Measurements from ENCODE around the gene KLHDC3. TPM values are rescaled to one million over a fixed set of nuclear protein-coding genes. Genes with fewer than 3 reads are reported as not detected.

The KLHDC3 gene
- polyA plus RNA-seq, 4 donors: 72.4 to 103 (median 75.3) TPM

DNA sequence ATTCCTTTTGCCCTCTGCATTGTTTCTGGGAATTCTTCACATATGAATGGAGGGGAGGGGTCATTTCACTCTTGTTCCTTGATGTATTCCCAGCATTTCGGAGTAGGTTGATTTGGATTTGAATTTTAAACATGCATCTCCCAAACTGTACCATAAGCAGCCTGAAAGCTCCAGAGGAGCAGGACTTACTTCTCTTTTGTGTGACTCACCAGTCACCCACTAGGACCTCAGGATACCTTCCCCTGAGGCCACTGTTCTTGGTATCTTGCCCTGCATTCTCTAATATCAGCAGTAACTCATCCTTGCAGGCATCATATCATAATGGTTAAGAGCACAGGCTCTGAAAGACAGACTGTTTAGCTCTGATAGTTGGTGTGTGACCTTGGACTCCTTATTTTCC, 44.5 kb downstream of the KLHDC3 start:
- peak overlapping the region in 1 of 3 donors; percentile 79 for H3K27ac ChIP-seq (ENCODE audit: low read depth in 1 of 3, low read length in 2 of 3)
- H3K36me3 ChIP-seq (ENCODE audit: control insufficient read depth in 3 of 3, insufficient read depth in 2 of 3, low read depth in 1 of 3, low read length in 3 of 3): peaks cover 0 to 56% (median 2%) of the 10 kb centered on the region in 3 donors
- FAIRE-seq (no peak), DNase-seq (no peak)
- no peaks in the 10 kb centered on the region for H3K9me3 ChIP-seq (ENCODE audit: control insufficient read depth in 2 of 2, insufficient read depth in 1 of 2, low read depth in 1 of 2, low read length in 1 of 2)
- peak overlapping the region in 2 of 3 donors; percentile 72 to 92 for H3K4me3 ChIP-seq (ENCODE audit: low read depth in 1 of 3, low read length in 3 of 3)
- H3K4me1 ChIP-seq (ENCODE audit: control insufficient read depth in 3 of 3, insufficient read depth in 2 of 3, low read depth in 1 of 3, low read length in 2 of 3): peaks cover 0 to 31% (median 0%) of the 10 kb centered on the region in 3 donors
- WGBS, 3 donors: 48 to 72% (median 64%) methylated on average over 1 of the region's 1 CpG
- H3K27me3 ChIP-seq (ENCODE audit: control insufficient read depth in 3 of 3, insufficient read depth in 3 of 3, low read length in 3 of 3): no peaks in the 10 kb centered on the region

DNA sequence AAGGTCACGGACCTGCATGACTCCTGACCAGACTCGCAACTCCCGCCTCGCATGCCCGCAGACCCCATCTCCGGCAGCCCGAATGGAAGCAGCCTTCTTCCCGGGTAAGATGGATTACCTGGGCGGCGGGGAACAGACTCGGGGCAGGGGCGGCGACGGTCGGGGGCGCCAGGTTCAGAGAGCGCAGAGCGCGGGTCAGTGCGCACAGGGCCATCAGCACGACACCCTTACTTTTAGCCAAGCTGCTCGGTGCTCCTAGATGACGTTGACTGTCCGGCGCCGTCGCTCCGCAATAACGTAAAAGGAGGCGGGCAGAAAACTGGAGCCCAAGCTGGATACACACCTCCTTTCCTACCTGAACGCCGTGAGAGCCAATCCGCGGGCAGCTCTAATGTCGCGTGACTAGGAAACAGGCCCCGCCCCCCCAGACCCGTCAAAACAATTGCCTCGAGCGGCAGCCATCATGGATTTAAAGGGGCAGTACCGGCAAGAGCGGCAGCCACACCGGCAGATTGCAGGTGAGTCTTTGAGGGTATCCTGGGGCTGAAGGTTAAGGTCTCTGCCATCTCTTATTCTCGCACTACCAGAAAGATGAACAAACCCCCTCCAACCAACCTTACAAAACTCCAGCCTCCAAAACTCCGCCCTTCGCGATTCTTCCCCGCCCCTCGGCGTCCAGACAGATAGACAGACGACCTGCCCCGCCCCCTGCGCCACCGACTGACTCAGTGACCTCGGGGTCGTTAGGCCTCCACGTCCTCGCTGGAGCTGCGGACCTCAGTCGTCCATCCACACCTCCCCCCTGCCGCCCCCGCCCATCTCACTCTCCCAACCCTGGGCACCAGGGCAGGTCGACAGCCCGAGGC, 45.4 kb downstream of the KLHDC3 start, which contains the start of the genes KLC4 and MRPL2:
Gene KLC4, plus strand, starts transcription at position 464 of the 866 bp plus-strand sequence. CDS start 1,705 bp downstream, outside the sequence.
Gene MRPL2, minus strand, starts transcription at position 267 of the 866 bp plus-strand sequence. Its CDS starts 53 bp downstream, at position 214.
- H3K9me3 ChIP-seq (ENCODE audit: control insufficient read depth in 2 of 2, insufficient read depth in 1 of 2, low read depth in 1 of 2, low read length in 1 of 2): no peaks in the 10 kb centered on the region
- no peaks in the 10 kb centered on the region for H3K27me3 ChIP-seq (ENCODE audit: control insufficient read depth in 3 of 3, insufficient read depth in 3 of 3, low read length in 3 of 3)
- peaks cover 0 to 31% (median 0%) of the 10 kb centered on the region in 3 donors for H3K4me1 ChIP-seq (ENCODE audit: control insufficient read depth in 3 of 3, insufficient read depth in 2 of 3, low read depth in 1 of 3, low read length in 2 of 3)
- peaks cover 0 to 61% (median 2%) of the 10 kb centered on the region in 3 donors for H3K36me3 ChIP-seq (ENCODE audit: control insufficient read depth in 3 of 3, insufficient read depth in 2 of 3, low read depth in 1 of 3, low read length in 3 of 3)
- no peak for FAIRE-seq
- 0% methylated on average over 60 to 64 of the region's 64 CpGs for WGBS, 3 donors
- peak within 1 kb of the TSS; percentile 67 to 92 (median 72) for H3K4me3 ChIP-seq (ENCODE audit: low read depth in 1 of 3, low read length in 3 of 3)
- peak within 1 kb of the TSS; percentile 85 to 96 (median 95) for H3K27ac ChIP-seq (ENCODE audit: low read depth in 1 of 3, low read length in 2 of 3)
- peak; percentile 100 for DNase-seq

DNA sequence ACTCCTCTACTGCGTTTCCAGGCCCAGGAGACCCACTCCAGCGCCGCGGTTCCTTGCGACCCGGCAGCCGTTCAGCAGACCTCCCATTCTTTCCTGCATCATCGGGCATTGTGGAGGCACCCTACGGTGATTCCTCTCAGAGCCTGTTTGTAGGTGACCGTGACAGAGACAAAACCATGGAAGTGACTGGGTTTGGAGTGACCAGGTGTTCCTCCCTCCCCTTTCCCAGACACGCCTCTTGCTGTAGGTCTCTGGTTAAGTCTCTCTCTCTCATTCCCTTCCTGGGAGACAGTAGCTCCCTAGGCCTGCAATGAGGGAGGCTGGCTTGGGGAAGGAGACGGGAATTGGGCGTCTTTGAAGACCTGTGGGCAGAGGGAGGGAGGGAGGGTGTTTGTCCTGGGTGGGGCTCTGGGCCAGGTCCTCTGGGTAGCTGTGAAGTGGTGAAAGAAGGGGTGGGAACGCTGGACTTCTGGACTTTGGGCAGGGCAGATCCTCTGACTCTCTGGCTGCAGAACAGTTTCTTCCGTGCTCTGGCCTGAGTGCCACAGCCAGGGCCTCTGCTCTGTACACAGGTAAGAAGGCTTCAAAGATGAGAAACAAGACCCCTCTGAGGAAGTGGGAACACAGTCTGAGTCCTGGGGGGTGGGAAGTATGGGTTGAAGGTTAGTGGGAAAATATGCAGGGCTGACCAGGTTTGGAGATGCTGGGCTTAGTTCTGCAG, 46.1 kb downstream of the KLHDC3 start:
- H3K4me3 ChIP-seq (ENCODE audit: low read depth in 1 of 3, low read length in 3 of 3): peak overlapping the region; percentile 18 to 92 (median 72)
- 5 to 10% (median 10%) methylated on average over 15 of the region's 15 CpGs for WGBS, 3 donors
- peaks cover 0 to 61% (median 4%) of the 10 kb centered on the region in 3 donors for H3K36me3 ChIP-seq (ENCODE audit: control insufficient read depth in 3 of 3, insufficient read depth in 2 of 3, low read depth in 1 of 3, low read length in 3 of 3)
- FAIRE-seq (no peak), DNase-seq (peak; percentile 89 to 96)
- H3K27me3 ChIP-seq (ENCODE audit: control insufficient read depth in 3 of 3, insufficient read depth in 3 of 3, low read length in 3 of 3): no peaks in the 10 kb centered on the region
- H3K4me1 ChIP-seq (ENCODE audit: control insufficient read depth in 3 of 3, insufficient read depth in 2 of 3, low read depth in 1 of 3, low read length in 2 of 3): peaks cover 0 to 31% (median 0%) of the 10 kb centered on the region in 3 donors
- peak overlapping the region; percentile 75 to 96 (median 95) for H3K27ac ChIP-seq (ENCODE audit: low read depth in 1 of 3, low read length in 2 of 3)
- H3K9me3 ChIP-seq (ENCODE audit: control insufficient read depth in 2 of 2, insufficient read depth in 1 of 2, low read depth in 1 of 2, low read length in 1 of 2): no peaks in the 10 kb centered on the region

DNA sequence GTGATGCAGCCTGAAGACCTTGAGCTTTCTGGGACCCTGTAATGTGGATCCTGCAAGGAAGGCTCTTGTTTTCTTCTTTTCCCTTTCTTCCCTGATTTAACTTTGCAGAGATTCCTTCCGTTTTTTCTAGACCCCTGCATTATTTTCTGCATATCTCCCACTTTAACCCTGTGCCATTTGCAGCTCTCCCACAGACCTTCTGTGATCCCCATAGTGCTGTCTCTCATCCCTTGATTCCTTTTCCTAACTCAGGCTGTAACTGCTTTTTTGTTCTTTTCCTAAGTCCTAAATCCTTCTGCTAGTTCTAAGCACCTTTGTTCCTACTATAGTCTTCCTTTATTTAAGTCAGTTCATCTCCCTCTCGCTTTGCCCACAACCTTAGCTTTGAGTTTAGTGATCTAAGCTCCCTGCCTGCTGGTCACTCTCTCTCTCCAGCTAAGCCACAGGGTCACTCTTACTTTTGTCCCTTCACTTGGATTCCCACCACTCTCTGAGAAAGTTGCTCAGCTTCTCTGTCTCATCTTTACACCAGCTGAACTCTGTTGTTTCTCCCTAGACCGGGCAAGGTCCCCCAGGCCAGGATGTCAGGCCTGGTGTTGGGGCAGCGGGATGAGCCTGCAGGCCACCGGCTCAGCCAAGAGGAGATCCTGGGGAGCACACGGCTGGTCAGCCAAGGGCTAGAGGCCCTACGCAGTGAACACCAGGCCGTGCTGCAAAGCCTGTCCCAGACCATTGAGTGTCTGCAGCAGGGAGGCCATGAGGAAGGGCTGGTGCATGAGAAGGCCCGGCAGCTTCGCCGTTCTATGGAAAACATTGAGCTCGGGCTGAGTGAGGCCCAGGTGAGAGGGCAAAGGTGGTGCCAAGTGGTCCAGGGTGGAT, 46.9 kb downstream of the KLHDC3 start:
- H3K36me3 ChIP-seq (ENCODE audit: control insufficient read depth in 3 of 3, insufficient read depth in 2 of 3, low read depth in 1 of 3, low read length in 3 of 3): peaks cover 0 to 59% (median 7%) of the 10 kb centered on the region in 3 donors
- peaks cover 0 to 31% (median 0%) of the 10 kb centered on the region in 3 donors for H3K4me1 ChIP-seq (ENCODE audit: control insufficient read depth in 3 of 3, insufficient read depth in 2 of 3, low read depth in 1 of 3, low read length in 2 of 3)
- H3K27me3 ChIP-seq (ENCODE audit: control insufficient read depth in 3 of 3, insufficient read depth in 3 of 3, low read length in 3 of 3): no peaks in the 10 kb centered on the region
- peak overlapping the region; percentile 65 to 96 (median 75) for H3K27ac ChIP-seq (ENCODE audit: low read depth in 1 of 3, low read length in 2 of 3)
- peak in 1 of 2 donors; percentile 15 for DNase-seq
- 43 to 74% (median 63%) methylated on average over 12 of the region's 12 CpGs for WGBS, 3 donors
- FAIRE-seq: no peak
- H3K4me3 ChIP-seq (ENCODE audit: low read depth in 1 of 3, low read length in 3 of 3): peak overlapping the region in 2 of 3 donors; percentile 72 to 92
- no peaks in the 10 kb centered on the region for H3K9me3 ChIP-seq (ENCODE audit: control insufficient read depth in 2 of 2, insufficient read depth in 1 of 2, low read depth in 1 of 2, low read length in 1 of 2)

DNA sequence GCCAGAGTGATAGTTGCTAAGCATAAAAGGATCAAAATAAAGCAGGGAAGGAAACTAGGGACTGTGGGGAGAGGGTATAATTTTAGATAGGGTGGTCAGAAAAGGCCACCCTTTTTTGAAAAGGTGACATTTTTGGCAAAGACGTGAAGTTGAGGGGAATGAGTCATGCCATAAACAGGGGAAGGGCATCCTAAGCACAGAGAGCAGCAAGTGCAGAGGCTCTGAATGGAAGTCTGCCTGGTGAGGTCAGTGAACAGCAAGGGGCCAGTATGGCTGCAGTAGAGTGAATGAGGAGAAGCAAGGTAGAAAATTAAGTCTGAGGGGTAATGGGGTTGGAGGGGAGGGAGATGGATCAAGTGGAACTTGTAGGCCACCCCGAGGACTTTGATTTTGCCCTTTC, 47.8 kb downstream of the KLHDC3 start:
- peak overlapping the region in 1 of 3 donors; percentile 96 for H3K27ac ChIP-seq (ENCODE audit: low read depth in 1 of 3, low read length in 2 of 3)
- no peaks in the 10 kb centered on the region for H3K9me3 ChIP-seq (ENCODE audit: control insufficient read depth in 2 of 2, insufficient read depth in 1 of 2, low read depth in 1 of 2, low read length in 1 of 2)
- no peaks in the 10 kb centered on the region for H3K27me3 ChIP-seq (ENCODE audit: control insufficient read depth in 3 of 3, insufficient read depth in 3 of 3, low read length in 3 of 3)
- H3K4me1 ChIP-seq (ENCODE audit: control insufficient read depth in 3 of 3, insufficient read depth in 2 of 3, low read depth in 1 of 3, low read length in 2 of 3): peaks cover 0 to 31% (median 0%) of the 10 kb centered on the region in 3 donors
- DNase-seq (peak in 1 of 2 donors; percentile 14), FAIRE-seq (no peak)
- peak overlapping the region in 2 of 3 donors; percentile 72 to 92 for H3K4me3 ChIP-seq (ENCODE audit: low read depth in 1 of 3, low read length in 3 of 3)
- peaks cover 0 to 63% (median 15%) of the 10 kb centered on the region in 3 donors for H3K36me3 ChIP-seq (ENCODE audit: control insufficient read depth in 3 of 3, insufficient read depth in 2 of 3, low read depth in 1 of 3, low read length in 3 of 3)
- WGBS, 3 donors: 47 to 70% (median 51%) methylated on average over 2 of the region's 2 CpGs

DNA sequence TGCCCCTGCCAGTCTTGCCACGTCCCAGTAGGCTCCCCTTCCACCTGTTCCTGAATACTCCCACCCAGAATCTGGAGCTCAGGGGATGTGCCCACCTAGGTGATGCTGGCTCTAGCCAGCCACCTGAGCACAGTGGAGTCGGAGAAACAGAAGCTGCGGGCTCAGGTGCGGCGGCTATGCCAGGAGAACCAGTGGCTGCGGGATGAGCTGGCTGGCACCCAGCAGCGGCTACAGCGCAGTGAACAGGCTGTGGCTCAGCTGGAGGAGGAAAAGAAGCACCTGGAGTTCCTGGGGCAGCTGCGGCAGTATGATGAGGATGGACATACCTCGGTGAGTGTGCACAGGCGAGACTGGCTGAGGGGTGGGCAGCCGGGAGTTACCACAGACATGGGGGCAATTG, 48.8 kb downstream of the KLHDC3 start:
- no peak overlapping the region for H3K4me3 ChIP-seq (ENCODE audit: low read depth in 1 of 3, low read length in 3 of 3)
- FAIRE-seq (no peak), DNase-seq (no peak)
- no peaks in the 10 kb centered on the region for H3K9me3 ChIP-seq (ENCODE audit: control insufficient read depth in 2 of 2, insufficient read depth in 1 of 2, low read depth in 1 of 2, low read length in 1 of 2)
- H3K4me1 ChIP-seq (ENCODE audit: control insufficient read depth in 3 of 3, insufficient read depth in 2 of 3, low read depth in 1 of 3, low read length in 2 of 3): peaks cover 0 to 30% (median 0%) of the 10 kb centered on the region in 3 donors
- no peak overlapping the region for H3K27ac ChIP-seq (ENCODE audit: low read depth in 1 of 3, low read length in 2 of 3)
- peaks cover 0 to 60% (median 16%) of the 10 kb centered on the region in 3 donors for H3K36me3 ChIP-seq (ENCODE audit: control insufficient read depth in 3 of 3, insufficient read depth in 2 of 3, low read depth in 1 of 3, low read length in 3 of 3)
- H3K27me3 ChIP-seq (ENCODE audit: control insufficient read depth in 3 of 3, insufficient read depth in 3 of 3, low read length in 3 of 3): no peaks in the 10 kb centered on the region
- WGBS, 3 donors: 92 to 95% (median 93%) methylated on average over 12 of the region's 12 CpGs

DNA sequence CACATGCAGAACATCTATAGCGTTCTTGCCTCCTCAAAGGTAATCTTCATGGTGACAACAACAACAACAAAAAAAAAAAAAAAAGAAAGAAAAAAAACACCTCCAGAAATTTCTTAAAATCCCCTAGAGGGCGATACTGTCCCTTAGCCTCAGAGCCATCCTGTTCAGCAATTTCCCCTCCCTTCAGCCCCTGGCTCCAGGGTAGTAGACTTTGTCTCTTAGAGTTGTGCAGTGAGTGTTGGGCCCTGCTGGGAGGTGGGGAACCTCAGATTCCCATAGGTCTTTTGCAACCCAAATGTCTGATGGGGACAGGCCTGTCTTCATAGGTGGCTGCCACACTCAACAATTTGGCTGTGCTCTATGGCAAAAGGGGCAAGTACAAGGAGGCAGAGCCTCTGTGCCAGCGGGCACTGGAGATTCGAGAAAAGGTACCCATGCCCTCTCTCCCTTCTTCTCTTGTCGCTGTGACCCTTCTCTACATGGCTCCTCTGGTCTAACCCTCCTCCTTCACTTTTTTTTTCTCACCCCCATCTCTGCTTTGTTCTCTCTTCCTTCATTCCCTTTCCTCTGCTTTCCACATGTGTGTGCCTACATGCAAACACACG, 56.1 kb downstream of the KLHDC3 start:
- H3K27ac ChIP-seq (ENCODE audit: low read depth in 1 of 3, low read length in 2 of 3): no peak overlapping the region
- DNase-seq (peak; percentile 23 to 65), FAIRE-seq (no peak)
- H3K27me3 ChIP-seq (ENCODE audit: control insufficient read depth in 3 of 3, insufficient read depth in 3 of 3, low read length in 3 of 3): no peaks in the 10 kb centered on the region
- 63 to 64% (median 64%) methylated on average over 6 of the region's 6 CpGs for WGBS, 3 donors
- no peaks in the 10 kb centered on the region for H3K9me3 ChIP-seq (ENCODE audit: control insufficient read depth in 2 of 2, insufficient read depth in 1 of 2, low read depth in 1 of 2, low read length in 1 of 2)
- H3K4me3 ChIP-seq (ENCODE audit: low read depth in 1 of 3, low read length in 3 of 3): no peak overlapping the region
- H3K36me3 ChIP-seq (ENCODE audit: control insufficient read depth in 3 of 3, insufficient read depth in 2 of 3, low read depth in 1 of 3, low read length in 3 of 3): peaks cover 3 to 80% (median 33%) of the 10 kb centered on the region in 3 donors
- peaks cover 0 to 5% (median 0%) of the 10 kb centered on the region in 3 donors for H3K4me1 ChIP-seq (ENCODE audit: control insufficient read depth in 3 of 3, insufficient read depth in 2 of 3, low read depth in 1 of 3, low read length in 2 of 3)

Data from small intestine (tissue), 7 donors.